ENCODE measurements around the gene DHRS9.
"Not testable (repeated sequence)": the region's sequence is repeated elsewhere in the genome, so short reads cannot be mapped to it uniquely, and the experiment has no call there.

Gene DHRS9

GRCh38 chr2:169069341-169069740, at the start of gene DHRS9:
TSS of gene DHRS9 (plus strand) at chr2:169069563. CDS start at chr2:169081582, 12,019 bp downstream.
- no peak for DNase-seq

GRCh38 chr2:169023161-169023560, 46.2 kb upstream of the DHRS9 start:
- no peak for DNase-seq

GRCh38 chr2:169026056-169026455, 43.3 kb upstream of the DHRS9 start:
- no peak for DNase-seq

GRCh38 chr2:169027234-169027633, 42.1 kb upstream of the DHRS9 start:
- no peak for DNase-seq

DNA sequence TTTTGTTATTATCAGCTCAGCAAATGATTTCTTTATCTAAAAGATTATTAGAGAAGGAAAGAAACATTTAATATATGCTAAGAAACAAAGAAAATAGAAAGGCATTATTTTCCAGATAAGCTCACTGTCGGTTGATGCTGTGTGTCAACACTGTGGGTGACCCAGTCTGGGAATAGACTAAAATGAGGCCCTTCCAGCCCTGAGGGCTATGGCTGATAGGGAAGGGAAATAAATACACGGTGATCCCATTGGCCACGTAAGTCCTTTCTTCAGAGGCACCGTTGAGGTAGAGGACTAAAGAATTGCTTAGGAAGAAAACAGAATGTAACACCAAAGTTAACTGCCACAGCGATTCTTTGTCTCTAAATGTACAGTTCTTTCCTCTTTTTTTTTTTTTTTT, 40.0 kb upstream of the DHRS9 start:
- no peak for DNase-seq

DNA sequence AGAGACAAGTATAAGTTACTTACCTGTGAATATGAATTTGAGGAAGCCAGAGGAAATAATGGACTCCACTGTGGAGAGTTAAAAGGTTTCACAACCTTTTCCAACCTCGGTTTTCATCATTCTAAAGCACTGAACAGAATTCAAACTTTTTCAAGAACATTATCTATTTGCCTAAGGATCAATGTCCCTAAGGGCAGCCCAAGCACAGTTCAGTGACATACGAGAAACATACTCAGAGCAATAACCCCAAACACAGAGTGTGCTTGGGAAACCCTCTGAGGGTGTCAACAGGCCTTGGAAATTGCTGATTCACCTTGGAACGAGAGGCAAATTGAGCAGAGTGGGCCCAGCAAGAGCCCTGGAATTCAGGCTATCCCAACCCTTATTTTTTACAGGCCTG, 38.2 kb upstream of the DHRS9 start, which contains the start of gene ABCB11:
Gene ABCB11, minus strand, starts transcription at position 123 of the 400 bp plus-strand sequence. CDS start 13,199 bp downstream, outside the sequence.
- DNase-seq = no peak

GRCh38 chr2:169034256-169034655, 35.1 kb upstream of the DHRS9 start:
- no peak for DNase-seq

GRCh38 chr2:169034984-169035544, 34.3 kb upstream of the DHRS9 start:
- no peak for DNase-seq

DNA sequence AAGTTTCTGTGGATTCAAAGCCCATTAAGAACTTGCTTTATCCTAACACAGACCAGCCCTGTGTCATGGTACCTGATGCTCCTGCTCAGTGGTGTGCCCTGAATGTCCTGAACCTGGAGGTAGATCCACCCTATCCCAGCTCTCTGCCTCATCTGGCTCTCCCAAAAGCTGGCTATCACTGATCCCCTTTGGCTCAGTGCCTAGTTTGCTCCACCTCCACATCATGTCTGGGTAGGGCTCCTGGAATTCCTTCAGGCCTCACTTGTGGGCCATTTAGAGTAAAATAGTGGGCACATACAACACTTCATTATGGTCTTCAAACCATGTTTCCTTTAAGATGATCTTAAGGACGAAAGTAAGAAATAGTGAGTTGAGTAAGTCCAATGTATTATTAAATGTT, 33.5 kb upstream of the DHRS9 start:
- DNase-seq = no peak

DNA sequence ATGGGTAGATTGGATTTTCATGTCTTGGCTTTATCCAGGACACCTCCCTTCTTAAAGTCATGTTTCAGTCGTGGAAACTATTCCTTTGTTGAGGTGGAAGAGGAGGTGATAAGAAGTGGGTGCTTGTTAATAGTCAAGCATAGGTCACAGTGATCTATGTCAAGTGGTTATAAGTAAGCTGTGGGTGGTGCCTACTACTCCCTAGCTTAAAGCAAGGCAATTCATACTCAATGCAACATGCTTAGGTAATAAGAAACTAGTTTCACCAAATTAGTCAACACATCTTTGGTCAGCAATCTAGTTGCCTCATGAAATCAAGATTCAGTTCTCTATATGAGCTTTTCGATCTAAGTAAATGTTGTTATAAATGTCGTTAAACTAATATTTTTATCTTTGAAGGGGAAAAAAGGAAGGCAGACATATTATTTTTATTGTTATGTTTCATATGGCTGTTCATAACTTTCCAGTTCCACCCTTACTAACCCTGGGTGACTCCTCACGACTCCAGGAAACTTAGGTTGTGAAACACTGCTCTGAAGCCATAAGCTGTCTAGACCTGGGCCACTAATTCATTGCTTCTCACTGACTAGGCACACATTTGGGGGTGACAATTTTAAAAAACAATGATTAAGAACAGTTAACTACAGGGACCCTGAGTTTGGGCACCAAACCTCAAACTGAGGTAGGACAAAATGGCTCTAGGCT, 32.5 kb upstream of the DHRS9 start:
- no peak for DNase-seq

GRCh38 chr2:169038338-169038757, 31.0 kb upstream of the DHRS9 start:
- DNase-seq = no peak

GRCh38 chr2:169039702-169040101, 29.7 kb upstream of the DHRS9 start:
- DNase-seq = no peak

DNA sequence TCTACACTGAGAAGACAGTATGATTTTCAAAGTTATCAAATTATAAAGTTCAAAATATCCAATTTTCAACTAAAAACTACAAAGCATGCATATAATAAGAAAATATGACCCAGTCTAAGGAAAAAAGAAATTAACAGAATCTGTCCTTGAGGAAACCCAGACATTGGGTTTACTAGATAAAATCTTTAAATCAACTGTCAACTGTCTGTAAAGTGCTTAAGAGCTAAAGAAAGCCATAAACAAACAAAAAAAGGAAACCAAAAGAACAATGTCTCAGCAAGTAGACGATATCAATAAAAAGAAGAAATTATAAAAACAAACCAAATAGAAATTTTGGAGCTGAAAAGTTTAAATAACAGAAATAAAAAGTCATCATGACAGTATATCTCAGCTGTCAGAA, 27.8 kb upstream of the DHRS9 start:
- DNase-seq = no peak

DNA sequence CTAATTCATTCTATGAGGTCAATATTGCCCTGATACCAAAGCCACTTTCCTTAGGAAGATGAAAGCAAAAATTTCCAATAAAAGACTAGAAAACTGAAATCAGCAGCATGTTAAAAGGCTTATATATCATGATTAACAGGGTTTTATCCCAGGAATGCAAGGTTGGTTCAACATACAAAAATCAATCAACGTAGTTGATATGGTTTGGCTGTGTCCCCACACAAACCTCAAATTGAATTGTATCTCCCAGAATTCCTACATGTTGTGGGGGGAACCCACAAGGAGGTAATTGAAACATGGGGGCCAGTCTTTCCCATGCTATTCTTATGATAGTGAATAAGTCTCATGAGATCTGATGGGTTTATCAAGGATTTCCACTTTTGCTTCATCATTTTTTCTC, 26.5 kb upstream of the DHRS9 start:
- DNase-seq = no peak

DNA sequence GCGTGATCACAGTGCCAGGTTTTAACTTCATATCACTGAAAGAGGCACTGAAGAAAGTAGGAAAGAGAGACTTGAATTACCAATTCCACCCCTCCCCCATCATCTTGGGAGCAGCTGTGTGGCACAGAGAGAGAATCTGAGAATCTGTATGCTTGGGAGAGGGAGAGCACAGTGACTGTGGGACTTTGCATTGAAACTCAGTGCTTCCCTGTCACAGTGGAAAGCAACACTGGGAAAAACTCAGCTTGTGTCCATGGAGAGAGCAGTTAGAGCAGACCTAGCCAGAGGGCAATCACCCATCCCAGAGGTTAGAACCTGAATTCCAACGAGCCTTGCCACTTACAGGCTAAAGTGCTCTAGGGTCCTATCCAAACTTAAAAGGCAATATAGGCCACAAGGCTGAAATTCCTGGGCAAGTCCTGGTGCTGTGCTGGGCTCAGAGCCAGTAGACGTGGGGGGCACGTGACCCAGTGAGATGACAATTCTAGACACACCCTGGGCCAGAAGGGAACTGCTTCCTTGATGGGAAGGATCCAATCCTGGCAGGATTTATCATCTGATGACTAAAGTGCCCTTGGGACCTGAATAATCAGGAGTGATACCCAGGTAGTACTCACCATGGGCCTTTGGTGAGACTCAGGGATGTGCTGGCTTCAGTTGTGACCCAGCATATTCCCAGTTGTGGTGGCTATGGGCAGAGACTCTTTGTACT, 22.8 kb upstream of the DHRS9 start:
- DNase-seq = no peak

GRCh38 chr2:169047256-169048250, 21.8 kb upstream of the DHRS9 start:
- no peak for DNase-seq

DNA sequence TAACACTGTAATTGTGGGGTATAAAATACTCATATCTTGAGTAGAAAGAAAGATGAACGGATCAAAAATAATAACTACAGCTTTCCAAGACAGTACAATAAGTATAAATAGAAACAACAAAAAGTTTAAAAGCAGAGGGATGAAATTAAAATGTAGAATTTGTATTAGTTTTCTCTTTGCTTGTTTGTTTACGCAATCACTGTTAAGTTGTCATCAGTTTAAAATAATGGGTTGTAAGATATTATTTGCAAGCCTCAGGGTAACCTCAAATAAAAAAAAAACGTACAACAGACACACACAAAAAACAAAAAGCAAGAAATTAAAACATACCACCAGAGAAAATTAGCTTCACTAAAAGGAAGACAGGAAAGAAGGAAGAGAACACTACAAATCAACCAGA, 20.2 kb upstream of the DHRS9 start:
- DNase-seq = no peak

DNA sequence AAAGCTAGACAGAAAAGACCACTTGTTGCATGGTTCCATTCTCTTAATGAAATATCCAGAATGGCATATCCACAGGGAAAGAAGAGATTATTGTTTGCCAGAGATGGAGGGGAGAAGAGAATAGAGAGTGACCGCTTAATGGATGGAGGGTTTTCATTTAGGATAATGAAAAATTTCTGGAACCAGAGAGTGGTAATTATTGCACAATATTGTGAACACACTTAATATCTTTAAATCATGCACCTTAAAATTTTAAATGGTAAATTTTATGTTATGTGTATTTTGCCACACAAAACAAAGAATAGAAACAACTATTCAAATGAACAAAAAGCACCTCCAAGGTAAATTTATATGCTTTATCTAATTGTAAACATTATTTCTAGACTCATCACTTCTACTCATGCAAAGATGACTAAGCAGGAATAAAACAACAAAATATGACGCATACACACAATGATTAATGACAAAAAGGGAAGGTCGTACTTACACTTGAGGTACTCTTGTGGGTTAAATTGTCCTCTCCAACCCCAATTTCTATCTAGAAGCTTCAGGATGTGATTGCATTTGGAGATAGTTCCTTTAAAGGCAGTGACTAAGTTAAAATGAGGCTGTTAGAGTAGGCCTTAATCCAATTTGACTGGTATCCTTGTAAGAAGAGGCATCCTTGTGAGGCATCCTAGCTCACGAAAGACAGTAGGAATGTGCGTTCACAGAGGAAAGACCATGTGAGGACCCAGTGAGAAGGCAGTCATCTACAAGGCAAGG, 18.7 kb upstream of the DHRS9 start:
- DNase-seq = no peak

- DNase-seq = not testable (repeated sequence)
These were observed 14.8 kb upstream of the DHRS9 start for GRCh38 chr2:169054575-169054974.

DNA sequence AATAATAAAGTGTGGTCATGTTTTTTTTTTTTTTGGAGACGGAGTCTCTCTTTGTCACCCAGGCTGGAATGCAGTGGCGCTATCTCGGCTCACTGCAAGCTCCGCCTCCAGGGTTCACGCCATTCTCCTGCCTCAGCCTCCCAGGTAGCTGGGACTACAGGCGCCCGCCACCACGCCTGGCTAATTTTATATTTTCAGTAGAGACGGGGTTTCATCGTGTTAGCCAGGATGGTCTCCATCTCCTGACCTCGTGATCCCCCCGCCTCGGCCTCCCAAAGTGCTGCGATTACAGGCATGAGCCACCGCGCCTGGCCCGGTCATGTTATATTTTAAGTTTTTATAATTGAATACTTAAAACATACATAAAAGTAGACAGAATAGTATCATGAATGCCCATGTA, 5.2 kb upstream of the DHRS9 start:
- DNase-seq = not testable (repeated sequence)

GRCh38 chr2:169065422-169065821, 3.9 kb upstream of the DHRS9 start:
- no peak for DNase-seq

Data from CD4-positive, alpha-beta T cell treated with Interleukin-10 for 1 hour (primary cell).